H1 (cell line): ENCODE results near the gene CTDP1. TPM values are rescaled to one million over a fixed set of nuclear protein-coding genes. Genes with fewer than 3 reads are reported as not detected.

ENCODE experiments used
- CTCF ChIA-PET: fragments of 300-600 bp; sonication (Branson Sonifier 250); formaldehyde crosslinking; loops from one replicate; lab custom pipeline; 2021; ENCODE audit not compliant: partially characterized antibody; lab: Charles Lee
- POLR2A ChIA-PET: fragments of 300-600 bp; sonication (Branson Sonifier 250); formaldehyde crosslinking; loops from one replicate; lab custom pipeline; 2021; ENCODE audit warnings: inconsistent platforms; ENCODE audit not compliant: partially characterized antibody; lab: Charles Lee
- DNase-seq, 2 experiments: peaks; one replicate each; pipeline versions ENCODE4 v3.0.0 to v3.0.0-alpha.2; 2010 to 2022; ENCODE audit warnings: low spot score in 2 of 2, low read depth in 1 of 2, mixed read lengths in 1 of 2
- FAIRE-seq: peaks from 2 replicates; lab custom pipeline; 2011; peaks lifted over from hg19 to GRCh38; lab: Jason Lieb, UNC
- H2AFZ ChIP-seq: 2 replicates; pipeline ENCODE4 v1.8.1; 2012; ENCODE audit warnings: low read length, inconsistent platforms
- H2AK5ac ChIP-seq: 2 replicates; pipeline ENCODE4 v1.6.1; 2013; ENCODE audit warnings: low read depth, low read length
- H2BK120ac ChIP-seq: replicated peaks from 2 replicates; pipeline ENCODE3; 2013; ENCODE audit warnings: low read depth, low read length, inconsistent platforms
- H2BK12ac ChIP-seq: 2 replicates; pipeline ENCODE4 v1.6.1; 2013; ENCODE audit warnings: low read depth, low read length
- H2BK15ac ChIP-seq: 2 replicates; pipeline ENCODE4 v1.6.1; 2013; ENCODE audit warnings: low read length
- H2BK20ac ChIP-seq: 2 replicates; pipeline ENCODE4 v1.6.1; 2013; ENCODE audit warnings: low read length
- H2BK5ac ChIP-seq: 2 replicates; pipeline ENCODE4 v1.6.1; 2013; ENCODE audit warnings: low read depth, low read length
- H3K14ac ChIP-seq: 2 replicates; pipeline ENCODE4 v1.6.1; 2013; ENCODE audit warnings: inconsistent platforms; ENCODE audit not compliant: insufficient read length
- H3K18ac ChIP-seq: 2 replicates; pipeline ENCODE4 v1.6.1; 2013; ENCODE audit warnings: low read length; ENCODE audit errors: extremely low read depth
- H3K23ac ChIP-seq: 2 replicates; pipeline ENCODE4 v1.6.1; 2013; ENCODE audit warnings: inconsistent platforms; ENCODE audit not compliant: insufficient read length
- H3K23me2 ChIP-seq: 2 replicates; pipeline ENCODE4 v1.6.1; 2013; ENCODE audit warnings: low read depth, low read length
- H3K27ac ChIP-seq: 2 replicates; pipeline ENCODE4 v1.6.1; 2011; ENCODE audit warnings: low read depth, low read length, inconsistent platforms
- H3K27me3 ChIP-seq, 4 experiments: replicated peaks in 1 of 4; 1 replicate in 1 of 4; 2 replicates in 3 of 4; pipeline versions ENCODE4 v1.6.1 to v1.8.1; 2011 to 2013; ENCODE audit warnings: low read length in 3 of 4, mild to moderate bottlenecking in 3 of 4, inconsistent platforms in 2 of 4, mixed read lengths in 2 of 4, moderate library complexity in 1 of 4; ENCODE audit not compliant: control insufficient read depth in 3 of 4, insufficient read depth in 3 of 4; ENCODE audit errors: extremely low read depth in 1 of 4
- H3K36me3 ChIP-seq, 4 experiments: 2 replicates each; pipeline versions ENCODE4 v1.6.1 to v1.8.1; 2011 to 2013; ENCODE audit warnings: mild to moderate bottlenecking in 4 of 4, low read length in 3 of 4, moderate library complexity in 2 of 4, control low read depth in 1 of 4, inconsistent platforms in 1 of 4; ENCODE audit not compliant: insufficient read depth in 4 of 4, control insufficient read depth in 2 of 4
- H3K4ac ChIP-seq: replicated peaks from 2 replicates; pipeline ENCODE3; 2013; ENCODE audit warnings: low read length, low read depth, mixed read lengths, inconsistent platforms; ENCODE audit not compliant: insufficient read length
- H3K4me1 ChIP-seq, 4 experiments: replicated peaks in 1 of 4; 1 replicate in 1 of 4; 2 replicates in 3 of 4; pipeline versions ENCODE4 v1.6.1 to v1.8.1; 2011 to 2013; ENCODE audit warnings: low read length in 3 of 4, inconsistent platforms in 2 of 4, mixed read lengths in 1 of 4; ENCODE audit not compliant: insufficient read depth in 4 of 4, control insufficient read depth in 3 of 4
- H3K4me2 ChIP-seq, 2 experiments: 2 replicates each; pipeline versions ENCODE4 v1.6.1 to v1.8.1; 2011 to 2013; ENCODE audit warnings: low read depth in 2 of 2, low read length in 2 of 2, control low read depth in 1 of 2, inconsistent platforms in 1 of 2, mild to moderate bottlenecking in 1 of 2; ENCODE audit not compliant: insufficient read depth in 1 of 2
- H3K4me3 ChIP-seq, 4 experiments: fragments of 200-600, 300-600 bp in 1 of 4; sonication (generic), shearing (Covaris generic), sonication (Bioruptor Twin) in 1 of 4; 2 replicates each; pipeline versions ENCODE4 v1.5.1 to v1.8.1; 2011 to 2016; ENCODE audit warnings: low read length in 4 of 4, low read depth in 3 of 4, control low read depth in 2 of 4, inconsistent platforms in 2 of 4, mild to moderate bottlenecking in 2 of 4, mixed read lengths in 1 of 4, moderate library complexity in 1 of 4; ENCODE audit not compliant: insufficient read depth in 2 of 4; ENCODE audit errors: extremely low read depth in 1 of 4
- H3K56ac ChIP-seq: replicated peaks from 2 replicates; pipeline ENCODE3; 2013; ENCODE audit warnings: low read depth, mild to moderate bottlenecking, mixed read lengths, low read length, inconsistent platforms; ENCODE audit not compliant: insufficient read length
- H3K79me1 ChIP-seq: 2 replicates; pipeline ENCODE4 v1.6.1; 2013; ENCODE audit warnings: low read depth, low read length, control low read depth
- H3K79me2 ChIP-seq, 2 experiments: 2 replicates each; pipeline versions ENCODE4 v1.6.1 to v1.8.1; 2012 to 2013; ENCODE audit warnings: low read length in 2 of 2, mild to moderate bottlenecking in 2 of 2, inconsistent platforms in 1 of 2; ENCODE audit not compliant: insufficient read depth in 2 of 2, control insufficient read depth in 1 of 2
- H3K9ac ChIP-seq, 4 experiments: replicated peaks in 1 of 4; 1 replicate in 1 of 4; 2 replicates in 3 of 4; pipeline versions ENCODE4 v1.6.1 to v1.8.1; 2011 to 2013; ENCODE audit warnings: low read depth in 3 of 4, low read length in 3 of 4, control low read depth in 2 of 4, mild to moderate bottlenecking in 2 of 4, moderate library complexity in 2 of 4, inconsistent platforms in 1 of 4; ENCODE audit errors: extremely low read depth in 1 of 4
- H3K9me3 ChIP-seq, 2 experiments: 2 replicates each; pipeline versions ENCODE4 v1.6.1 to v1.8.1; 2012 to 2013; ENCODE audit warnings: mild to moderate bottlenecking in 2 of 2, moderate library complexity in 2 of 2, control low read depth in 1 of 2, inconsistent platforms in 1 of 2, low read depth in 1 of 2, low read length in 1 of 2, mixed read lengths in 1 of 2; ENCODE audit not compliant: insufficient read depth in 2 of 2
- H4K20me1 ChIP-seq, 2 experiments: replicated peaks in 1 of 2; 2 replicates each; pipeline versions ENCODE3 to v1.8.1; 2011 to 2013; ENCODE audit warnings: inconsistent platforms in 2 of 2, low read length in 2 of 2, mild to moderate bottlenecking in 1 of 2; ENCODE audit not compliant: insufficient read depth in 2 of 2, control insufficient read depth in 1 of 2
- H4K5ac ChIP-seq: 2 replicates; pipeline ENCODE4 v1.6.1; 2013; ENCODE audit warnings: low read length, low read depth, mixed read lengths, inconsistent platforms; ENCODE audit not compliant: insufficient read length
- H4K8ac ChIP-seq: 2 replicates; pipeline ENCODE4 v1.8.0; 2013; ENCODE audit warnings: mild to moderate bottlenecking, moderate library complexity, low read length, inconsistent platforms; ENCODE audit not compliant: insufficient read depth; ENCODE audit errors: extremely low read depth
- H4K91ac ChIP-seq: replicated peaks from 2 replicates; pipeline ENCODE3; 2013; ENCODE audit warnings: low read length, mixed read lengths, inconsistent platforms; ENCODE audit not compliant: insufficient read length
- ATF3 ChIP-seq: IDR thresholded peaks from 2 replicates; pipeline ENCODE4 v1.6.1; 2011; ENCODE audit warnings: low read depth, mild to moderate bottlenecking, low read length; ENCODE audit not compliant: insufficient read depth
- HDAC6 ChIP-seq: IDR thresholded peaks from one replicate; pipeline ENCODE4 v1.7.1; 2012; ENCODE audit warnings: low read depth, mild to moderate bottlenecking, inconsistent platforms, low read length, moderate library complexity
- JUN ChIP-seq: IDR thresholded peaks from 2 replicates; pipeline ENCODE4 v1.6.1; 2011; ENCODE audit warnings: low read depth, mild to moderate bottlenecking, improper control_type of control experiment, low read length
- KDM1A ChIP-seq: fragments of 200-600, 300-600 bp; sonication (generic); IDR thresholded peaks from 2 replicates; pipeline ENCODE4 v1.7.1; 2016; ENCODE audit warnings: mild to moderate bottlenecking, low read length, borderline replicate concordance
- POLR2A ChIP-seq, 2 experiments: IDR thresholded peaks; 1 replicate in 1 of 2; 2 replicates in 1 of 2; pipeline ENCODE4 v1.6.1; 2011; ENCODE audit warnings: low read depth in 2 of 2, low read length in 2 of 2, mild to moderate bottlenecking in 2 of 2; ENCODE audit errors: control extremely low read depth in 1 of 2
- SP1 ChIP-seq: IDR thresholded peaks from 2 replicates; pipeline ENCODE4 v1.6.1; 2011; ENCODE audit warnings: low read depth, low read length
- TCF12 ChIP-seq: IDR thresholded peaks from 2 replicates; pipeline ENCODE4 v1.6.1; 2011; ENCODE audit warnings: low read depth, mild to moderate bottlenecking, low read length
- WGBS, 2 experiments: shearing (Covaris generic) in 1 of 2; methylation state at CpG; one replicate each; pipeline versions ENCODE4 v1.1.6 to v1.1.7; 2013 to 2015; ENCODE audit warnings: low lambda C conversion rate in 2 of 2, mixed read lengths in 2 of 2, inconsistent platforms in 1 of 2, low coverage in 1 of 2, missing lambda C conversion rate in 1 of 2; ENCODE audit not compliant: insufficient replicate concordance in 2 of 2, insufficient coverage in 1 of 2, insufficient read length in 1 of 2; ENCODE audit errors: extremely low coverage in 1 of 2, missing lambda C conversion rate in 1 of 2; 5-methylcytosine and 5-hydroxymethylcytosine counted together
- polyA plus RNA-seq, 7 experiments: library from polyadenylated mRNA; depleted of rRNA in 3 of 7; stranded (reverse) in 5 of 7; unstranded in 2 of 7; fragments of >200 nt in 5 of 7; fragments of 200-250 nt in 2 of 7; gene quantifications; 1 replicate in 5 of 7; 2 replicates in 1 of 7; 4 replicates in 1 of 7; pipeline versions ENCODE4 v1.2.1 to v1.2.3, GENCODE V29; 2011 to 2013; ENCODE audit warnings: missing spikeins in 2 of 7, mixed read lengths in 2 of 7
- total RNA-seq: library from RNA; stranded (reverse); fragmentation: NEBNext Ultra II Directional; extraction: Animal tissue kit (Norgen Biotek cat#: 25700); gene quantifications from 2 replicates; pipeline ENCODE4 v1.2.1, GENCODE V29; 2021

CTDP1 gene
- total and polyA plus RNA-seq, 2 of the 8 experiments (the other 6 are each of a cell fraction or from before 2014, with no cell fraction given): 16.6 to 37.0 TPM

GRCh38 chr18:79772865-79773696, 93.5 kb downstream of the CTDP1 start:
- no peaks in the 10 kb centered on the region for H3K27me3 ChIP-seq
- no peak overlapping the region for H3K4me2 ChIP-seq
- H3K4me1 ChIP-seq: no peaks in the 10 kb centered on the region
- H4K91ac ChIP-seq: no peak overlapping the region
- 0 out of 2 replicates have a peak, but pooled peaks cover 2% of the 10 kb centered on the region for H3K23me2 ChIP-seq
- 90% methylated on average over 29 of the region's 31 CpGs; no CpG with 5 or more reads in 1 of the 2 experiments for WGBS, 2 experiments
- no peak overlapping the region for H3K56ac ChIP-seq
- no peak overlapping the region for H2BK15ac ChIP-seq
- FAIRE-seq: no peak
- CTCF ChIA-PET: interaction anchor here (1.1 to 1.4 kb wide), 2 partner anchors 15 to 20 kb away, joined by 3 to 4 read pairs; no protein-coding TSS in a partner anchor
- no peak overlapping the region for H3K4ac ChIP-seq
- H2BK12ac ChIP-seq: no peak overlapping the region
- H4K8ac ChIP-seq: no peak overlapping the region; the same call in 1 of the 2 replicates
- H3K36me3 ChIP-seq: no peaks in the 10 kb centered on the region
- H2BK20ac ChIP-seq: no peak overlapping the region
- H4K20me1 ChIP-seq: no peaks in the 10 kb centered on the region
- H3K14ac ChIP-seq: no peak overlapping the region
- no peak overlapping the region for H3K9ac ChIP-seq
- no peak overlapping the region for H3K27ac ChIP-seq
- H2BK120ac ChIP-seq: no peak overlapping the region
- no peaks in the 10 kb centered on the region; the same call in 1 of the 2 replicates for H3K79me1 ChIP-seq
- POLR2A ChIA-PET: no interaction called here
- no peak overlapping the region for H3K4me3 ChIP-seq
- H3K79me2 ChIP-seq: no peaks in the 10 kb centered on the region
- peaks cover 8 to 10% of the 10 kb centered on the region in 2 experiments for H3K9me3 ChIP-seq
- no peak overlapping the region for H3K23ac ChIP-seq
- no peak overlapping the region for H3K18ac ChIP-seq
- DNase-seq: peak in 1 of 2 experiments; percentile 30
- H2AFZ ChIP-seq: no peak overlapping the region
- no peak overlapping the region for H2AK5ac ChIP-seq
- no peak overlapping the region for H2BK5ac ChIP-seq
- no peak overlapping the region for H4K5ac ChIP-seq
- no peak for TF ChIP-seq TCF12
- TF ChIP-seq KDM1A: no peak
- no peak for TF ChIP-seq JUN
- TF ChIP-seq POLR2A (IDR thresholded peaks at IDR 0.05; ENCODE audit: control extremely low read depth in 1 of 2, low read depth in 2 of 2, low read length in 2 of 2): no peak
- TF ChIP-seq ATF3: no peak
- no peak for TF ChIP-seq SP1
- TF ChIP-seq HDAC6: no peak
